OCI-LY3 (cell line): ENCODE data around the gene METTL2B.
"Not testable (repeated sequence)": the region's sequence is repeated elsewhere in the genome, so short reads cannot be mapped to it uniquely, and the experiment has no call there.

Experiments used
- H2AFZ ChIP-seq: fragments of 200-600, 300-600 bp; shearing (Covaris generic); 2 replicates; pipeline ENCODE4 v1.6.0; 2014; ENCODE audit warnings: antibody characterized with exemption, low read depth, low read length
- H3K27ac ChIP-seq: fragments of 200-600, 300-600 bp; sonication (generic); 2 replicates; pipeline ENCODE4 v1.5.1; 2014; ENCODE audit warnings: mild to moderate bottlenecking, low read length, moderate library complexity, mixed read lengths
- H3K27me3 ChIP-seq: fragments of 200-600, 300-600 bp; sonication (generic); 2 replicates; pipeline ENCODE4 v1.6.1; 2014; ENCODE audit warnings: low read depth, low read length, mixed read lengths
- H3K36me3 ChIP-seq: fragments of 200-600, 300-600 bp; sonication (generic); replicated peaks from 2 replicates; pipeline ENCODE3; 2014; ENCODE audit warnings: low read depth, low read length, mixed read lengths
- H3K4me1 ChIP-seq: fragments of 300-600, 200-600 bp; sonication (generic); 2 replicates; pipeline ENCODE4 v1.6.1; 2014; ENCODE audit warnings: low read length, mixed read lengths
- H3K4me2 ChIP-seq: fragments of 200-600, 300-600 bp; sonication (generic); 2 replicates; pipeline ENCODE4 v1.6.1; 2014; ENCODE audit warnings: low read length, mixed read lengths
- H3K4me3 ChIP-seq: fragments of 300-600, 200-600 bp; sonication (generic); 2 replicates; pipeline ENCODE4 v1.5.1; 2014; ENCODE audit warnings: antibody characterized with exemption, mild to moderate bottlenecking, low read length, moderate library complexity
- H3K79me2 ChIP-seq: fragments of 300-600, 200-600 bp; shearing (Covaris generic); 2 replicates; pipeline ENCODE4 v1.6.1; 2014; ENCODE audit warnings: mild to moderate bottlenecking, low read length, mixed read lengths
- H3K9ac ChIP-seq: fragments of 300-600, 200-600 bp; shearing (Covaris generic); 2 replicates; pipeline ENCODE4 v1.6.0; 2014; ENCODE audit warnings: mild to moderate bottlenecking, low read length, moderate library complexity
- H3K9me3 ChIP-seq: fragments of 200-600, 300-600 bp; shearing (Covaris generic); 2 replicates; pipeline ENCODE4 v1.6.1; 2014; ENCODE audit warnings: low read length, mixed read lengths; ENCODE audit not compliant: insufficient read depth
- H4K20me1 ChIP-seq: fragments of 200-600, 300-600 bp; sonication (generic); 2 replicates; pipeline ENCODE4 v1.6.1; 2016; ENCODE audit warnings: low read length, mixed read lengths; ENCODE audit not compliant: insufficient read depth
- CTCF ChIP-seq: fragments of 200-600, 300-600 bp; sonication (generic); IDR thresholded peaks from 2 replicates; pipeline ENCODE4 v1.5.1; 2014; ENCODE audit warnings: antibody characterized with exemption, low read length, low read depth

Gene METTL2B

GRCh38 chr7:128523932-128524524 lies 47.5 kb downstream of the METTL2B start:
- not testable (repeated sequence) for H4K20me1 ChIP-seq, H3K27ac ChIP-seq, H3K9ac ChIP-seq, H3K79me2 ChIP-seq, H3K27me3 ChIP-seq, H3K36me3 ChIP-seq, H3K4me3 ChIP-seq, H2AFZ ChIP-seq, H3K9me3 ChIP-seq
- H3K4me1 ChIP-seq: peaks cover 21% of the 10 kb centered on the region
- H3K4me2 ChIP-seq: peak overlapping the region; percentile 7; the same call in 1 of the 2 replicates

- not testable (repeated sequence) for H2AFZ ChIP-seq, H4K20me1 ChIP-seq, H3K36me3 ChIP-seq, H3K9ac ChIP-seq, H3K27me3 ChIP-seq, H3K4me2 ChIP-seq, H3K27ac ChIP-seq, H3K4me3 ChIP-seq, H3K9me3 ChIP-seq
- Histone ChIP-seq H3K79me2 (peaks cover 16% of the 10 kb centered on the region), H3K4me1 (peaks cover 27% of the 10 kb centered on the region)
Observed at GRCh38 chr7:128525584-128525983, 49.0 kb downstream of the METTL2B start.

GRCh38 chr7:128526062-128526466 lies 49.5 kb downstream of the METTL2B start:
- peaks cover 27% of the 10 kb centered on the region for H3K4me1 ChIP-seq
- H3K4me3 ChIP-seq, H3K36me3 ChIP-seq, H2AFZ ChIP-seq, H3K9me3 ChIP-seq, H4K20me1 ChIP-seq, H3K4me2 ChIP-seq, H3K27ac ChIP-seq, H3K9ac ChIP-seq, H3K27me3 ChIP-seq: not testable (repeated sequence)
- H3K79me2 ChIP-seq: peaks cover 19% of the 10 kb centered on the region

- not testable (repeated sequence) for H3K4me3 ChIP-seq, H3K9ac ChIP-seq, H3K9me3 ChIP-seq, H3K27me3 ChIP-seq, H4K20me1 ChIP-seq, H3K4me2 ChIP-seq, H3K36me3 ChIP-seq, H2AFZ ChIP-seq, H3K27ac ChIP-seq
- Histone ChIP-seq H3K4me1 (peaks cover 28% of the 10 kb centered on the region), H3K79me2 (peaks cover 50% of the 10 kb centered on the region)
Observed at GRCh38 chr7:128529191-128529590, 52.6 kb downstream of the METTL2B start.

GRCh38 chr7:128530121-128530854 lies 53.7 kb downstream of the METTL2B start:
- H3K4me2 ChIP-seq: peak overlapping the region; percentile 71
- not testable (repeated sequence) for H3K36me3 ChIP-seq, H3K27me3 ChIP-seq, H3K9me3 ChIP-seq, H4K20me1 ChIP-seq, H2AFZ ChIP-seq
- peak overlapping the region; percentile 67 for H3K27ac ChIP-seq
- peak overlapping the region; percentile 99 for H3K4me3 ChIP-seq
- H3K9ac ChIP-seq: peak overlapping the region; percentile 75
- peaks cover 28% of the 10 kb centered on the region for H3K4me1 ChIP-seq
- peaks cover 61% of the 10 kb centered on the region for H3K79me2 ChIP-seq

- Histone ChIP-seq H3K9ac (peak overlapping the region; percentile 75), H3K9me3 (no peaks in the 10 kb centered on the region), H3K4me3 (peak overlapping the region; percentile 99), H3K27me3 (no peaks in the 10 kb centered on the region), H2AFZ (no peak overlapping the region), H3K4me2 (peak overlapping the region; percentile 71), H3K4me1 (peaks cover 28% of the 10 kb centered on the region), H3K27ac (peak overlapping the region; percentile 67), H4K20me1 (no peaks in the 10 kb centered on the region), H3K36me3 (no peaks in the 10 kb centered on the region), H3K79me2 (peaks cover 66% of the 10 kb centered on the region)
- no peak for TF ChIP-seq CTCF
Observed at GRCh38 chr7:128530855-128531104, 54.2 kb downstream of the METTL2B start.

GRCh38 chr7:128531105-128531954 lies 54.8 kb downstream of the METTL2B start:
- Histone ChIP-seq H3K9ac (peak overlapping the region; percentile 97), H3K4me3 (peak overlapping the region; percentile 99), H3K27ac (peak overlapping the region; percentile 87), H3K79me2 (peaks cover 71% of the 10 kb centered on the region), H3K4me1 (peaks cover 26% of the 10 kb centered on the region), H3K4me2 (peak overlapping the region; percentile 71)
- H3K9me3 ChIP-seq, H4K20me1 ChIP-seq, H3K27me3 ChIP-seq, H2AFZ ChIP-seq, H3K36me3 ChIP-seq: not testable (repeated sequence)

GRCh38 chr7:128531955-128532478 lies 55.5 kb downstream of the METTL2B start:
- Histone ChIP-seq H3K79me2 (peaks cover 76% of the 10 kb centered on the region), H3K9ac (peak overlapping the region; percentile 97), H3K27ac (peak overlapping the region; percentile 87), H3K4me3 (peak overlapping the region; percentile 99), H3K4me2 (peak overlapping the region; percentile 65), H3K4me1 (peaks cover 21% of the 10 kb centered on the region)
- not testable (repeated sequence) for H3K9me3 ChIP-seq, H3K27me3 ChIP-seq, H2AFZ ChIP-seq, H4K20me1 ChIP-seq, H3K36me3 ChIP-seq
